ENCODE data around the gene RPL11. TPM values are rescaled to one million over a fixed set of nuclear protein-coding genes. Genes with fewer than 3 reads are reported as not detected.
"Not testable (repeated sequence)": the region's sequence is repeated elsewhere in the genome, so short reads cannot be mapped to it uniquely, and the experiment has no call there.

RPL11 gene
- total RNA-seq, 1 experiment from 2014 or later, result 1,206 TPM

- POLR2A ChIA-PET (ENCODE audit: low non-redundant PET), result no interaction called here
- intact Hi-C loops (cut with micrococcal nuclease; ENCODE audit: unreplicated experiment), result no loop called here
- Histone ChIP-seq H3K9me3 (ENCODE audit: low read depth, low read length, poor library complexity, severe bottlenecking) (no peaks in the 10 kb centered on the region), H3K27me3 (replicated peaks; ENCODE audit: insufficient read depth, low read depth, low read length, poor library complexity) (no peaks in the 10 kb centered on the region), H3K4me3 (ENCODE audit: low read depth, low read length, poor library complexity, severe bottlenecking) (no peak overlapping the region), H3K36me3 (ENCODE audit: insufficient read depth, low read length, poor library complexity, severe bottlenecking) (no peaks in the 10 kb centered on the region), H3K4me1 (ENCODE audit: insufficient read depth, low read length, poor library complexity, severe bottlenecking) (no peaks in the 10 kb centered on the region), H3K27ac (ENCODE audit: low read depth, low read length, poor library complexity, severe bottlenecking) (no peak overlapping the region)
- CTCF ChIA-PET, result no interaction called here
- no peak for TF ChIP-seq EZH2 (IDR thresholded peaks at IDR 0.05; ENCODE audit: borderline replicate concordance, low read depth, low read length, poor library complexity, severe bottlenecking)
- TF ChIP-seq, protein P1, sequence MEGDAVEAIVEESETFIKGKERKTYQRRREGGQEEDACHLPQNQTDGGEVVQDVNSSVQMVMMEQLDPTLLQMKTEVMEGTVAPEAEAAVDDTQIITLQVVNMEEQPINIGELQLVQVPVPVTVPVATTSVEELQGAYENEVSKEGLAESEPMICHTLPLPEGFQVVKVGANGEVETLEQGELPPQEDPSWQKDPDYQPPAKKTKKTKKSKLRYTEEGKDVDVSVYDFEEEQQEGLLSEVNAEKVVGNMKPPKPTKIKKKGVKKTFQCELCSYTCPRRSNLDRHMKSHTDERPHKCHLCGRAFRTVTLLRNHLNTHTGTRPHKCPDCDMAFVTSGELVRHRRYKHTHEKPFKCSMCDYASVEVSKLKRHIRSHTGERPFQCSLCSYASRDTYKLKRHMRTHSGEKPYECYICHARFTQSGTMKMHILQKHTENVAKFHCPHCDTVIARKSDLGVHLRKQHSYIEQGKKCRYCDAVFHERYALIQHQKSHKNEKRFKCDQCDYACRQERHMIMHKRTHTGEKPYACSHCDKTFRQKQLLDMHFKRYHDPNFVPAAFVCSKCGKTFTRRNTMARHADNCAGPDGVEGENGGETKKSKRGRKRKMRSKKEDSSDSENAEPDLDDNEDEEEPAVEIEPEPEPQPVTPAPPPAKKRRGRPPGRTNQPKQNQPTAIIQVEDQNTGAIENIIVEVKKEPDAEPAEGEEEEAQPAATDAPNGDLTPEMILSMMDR (conservative IDR thresholded peaks at IDR 0.05; ENCODE audit: low read depth, low read length), result no peak
- BruUV-seq (replicated peaks), result no TSS peak
- DNase-seq (ENCODE audit: low spot score), result no peak
Observed at GRCh38 chr1:23648576-23648975, 43.0 kb upstream of the RPL11 start.

- POLR2A ChIA-PET (ENCODE audit: low non-redundant PET); H3K27me3 ChIP-seq (replicated peaks; ENCODE audit: insufficient read depth, low read depth, low read length, poor library complexity); H3K36me3 ChIP-seq (ENCODE audit: insufficient read depth, low read length, poor library complexity, severe bottlenecking); H3K4me1 ChIP-seq (ENCODE audit: insufficient read depth, low read length, poor library complexity, severe bottlenecking); H3K4me3 ChIP-seq (ENCODE audit: low read depth, low read length, poor library complexity, severe bottlenecking); DNase-seq (ENCODE audit: low spot score); intact Hi-C loops (cut with micrococcal nuclease; ENCODE audit: unreplicated experiment); H3K27ac ChIP-seq (ENCODE audit: low read depth, low read length, poor library complexity, severe bottlenecking); BruUV-seq (replicated peaks); H3K9me3 ChIP-seq (ENCODE audit: low read depth, low read length, poor library complexity, severe bottlenecking): not testable (repeated sequence)
- CTCF ChIA-PET, result interaction anchor here (0.6 kb wide), 2 partner anchors 12 to 37 kb away, joined by 3 to 4 read pairs; no protein-coding TSS in a partner anchor
Observed at GRCh38 chr1:23649157-23649556, 42.4 kb upstream of the RPL11 start.

DNA sequence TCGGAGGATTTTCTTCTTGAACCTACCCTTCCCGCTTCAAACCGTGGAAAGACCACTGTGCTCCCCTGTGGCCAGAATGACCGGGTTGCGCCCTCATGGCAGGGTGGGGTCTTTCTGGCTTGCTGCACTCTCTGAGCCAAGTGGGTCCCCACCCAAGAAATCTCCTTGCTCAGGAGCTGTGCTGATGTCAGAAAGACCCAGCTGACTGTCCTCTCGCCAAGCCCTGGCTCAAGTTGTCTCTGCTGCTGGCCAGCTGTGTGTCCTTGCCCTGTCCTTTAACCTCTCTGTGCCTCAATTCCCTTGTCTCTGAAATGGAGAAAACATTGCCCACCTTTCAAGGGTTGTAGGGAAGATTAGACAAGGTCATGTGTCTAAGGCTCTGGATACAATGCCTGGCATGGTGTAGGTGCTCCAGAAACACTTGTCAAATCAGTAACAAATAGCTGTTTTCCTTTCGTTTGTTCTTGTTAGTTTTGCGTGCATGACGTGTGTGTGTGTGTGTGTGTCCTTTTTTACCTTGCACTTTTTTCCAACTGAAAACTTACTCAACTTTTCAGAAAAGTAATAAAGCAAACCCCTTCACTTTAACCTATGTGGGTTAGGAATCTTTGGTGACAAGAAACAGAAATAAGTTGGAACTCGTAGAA, 41.1 kb upstream of the RPL11 start:
- CTCF ChIA-PET, result interaction anchor here (1.0 kb wide), 1 partner anchor 13 kb away, joined by 3 read pairs; no protein-coding TSS in a partner anchor
- Histone ChIP-seq H3K9me3 (ENCODE audit: low read depth, low read length, poor library complexity, severe bottlenecking) (no peaks in the 10 kb centered on the region), H3K27me3 (replicated peaks; ENCODE audit: insufficient read depth, low read depth, low read length, poor library complexity) (no peaks in the 10 kb centered on the region), H3K27ac (ENCODE audit: low read depth, low read length, poor library complexity, severe bottlenecking) (no peak overlapping the region), H3K4me1 (ENCODE audit: insufficient read depth, low read length, poor library complexity, severe bottlenecking) (no peaks in the 10 kb centered on the region), H3K36me3 (ENCODE audit: insufficient read depth, low read length, poor library complexity, severe bottlenecking) (no peaks in the 10 kb centered on the region), H3K4me3 (ENCODE audit: low read depth, low read length, poor library complexity, severe bottlenecking) (no peak overlapping the region)
- POLR2A ChIA-PET (ENCODE audit: low non-redundant PET), result no interaction called here
- TF ChIP-seq, protein P1 (conservative IDR thresholded peaks at IDR 0.05; ENCODE audit: low read depth, low read length), result no peak
- no peak for TF ChIP-seq EZH2 (IDR thresholded peaks at IDR 0.05; ENCODE audit: borderline replicate concordance, low read depth, low read length, poor library complexity, severe bottlenecking)
- DNase-seq (ENCODE audit: low spot score), result no peak
- intact Hi-C loops (cut with micrococcal nuclease; ENCODE audit: unreplicated experiment), result no loop called here
- BruUV-seq (replicated peaks), result no TSS peak
